PC-3 (cell line): ENCODE data around the gene OVOL3. TPM values are rescaled to one million over a fixed set of nuclear protein-coding genes. Genes with fewer than 3 reads are reported as not detected.

Experiments
- ATAC-seq: fragments of 200-7000 bp; cut with Tn5 transposase; 2 replicates; pipeline ENCODE4 v1.9.1; 2020; ENCODE audit warnings: mild to moderate bottlenecking, moderate library complexity
- BruUV-seq: library from RNA; stranded (reverse); fragments of 400-500 nt; replicated peaks from 2 replicates; lab custom pipeline; 2021; lab: Mats Ljungman, UMichigan
- CTCF ChIA-PET: fragments of 300-600 bp; sonication (Branson Sonifier 250); formaldehyde crosslinking; loops from one replicate; lab custom pipeline; 2022; ENCODE audit warnings: antibody characterized with exemption; lab: Charles Lee
- POLR2A ChIA-PET: fragments of 300-600 bp; sonication (Branson Sonifier 250); formaldehyde crosslinking; loops from one replicate; lab custom pipeline; 2022; ENCODE audit warnings: antibody characterized with exemption; ENCODE audit not compliant: unreplicated experiment; lab: Charles Lee
- DNase-seq: peaks from one replicate; pipeline ENCODE4 v3.0.0-alpha.2; 2015
- H2AFZ ChIP-seq: fragments of 300-600 bp; sonication (generic); 2 replicates; pipeline ENCODE4 v1.6.0; 2016; ENCODE audit warnings: antibody characterized with exemption, low read length
- H3F3A ChIP-seq: fragments of 300-600 bp; sonication (generic); one replicate; pipeline ENCODE4 v1.6.0; 2017; ENCODE audit warnings: antibody characterized with exemption, low read length, control low read depth, mild to moderate bottlenecking; ENCODE audit not compliant: unreplicated experiment
- H3K27ac ChIP-seq: fragments of 300-600 bp; sonication (generic); 2 replicates; pipeline ENCODE4 v1.5.1; 2016; ENCODE audit warnings: mild to moderate bottlenecking, low read length
- H3K27me3 ChIP-seq: fragments of 300-600 bp; sonication (generic); 2 replicates; pipeline ENCODE4 v1.6.1; 2016; ENCODE audit warnings: low read length, mixed read lengths
- H3K36me3 ChIP-seq: fragments of 300-600 bp; sonication (generic); 2 replicates; pipeline ENCODE4 v1.6.1; 2016; ENCODE audit warnings: low read depth, mixed run types, low read length, mixed read lengths
- H3K4me1 ChIP-seq: fragments of 300-600 bp; sonication (generic); 2 replicates; pipeline ENCODE4 v1.5.1; 2016; ENCODE audit warnings: low read length; ENCODE audit not compliant: insufficient read depth
- H3K4me2 ChIP-seq: fragments of 300-600 bp; sonication (generic); 2 replicates; pipeline ENCODE4 v1.6.0; 2016; ENCODE audit warnings: low read length
- H3K4me3 ChIP-seq: fragments of 300-600 bp; sonication (generic); 2 replicates; pipeline ENCODE4 v1.5.1; 2016; ENCODE audit warnings: mild to moderate bottlenecking, low read length, mixed read lengths
- H3K79me2 ChIP-seq: fragments of 300-600 bp; sonication (generic); 2 replicates; pipeline ENCODE4 v1.6.1; 2017; ENCODE audit warnings: low read length, mixed read lengths
- H3K9ac ChIP-seq: fragments of 300-600 bp; sonication (generic); 2 replicates; pipeline ENCODE4 v1.6.0; 2016; ENCODE audit warnings: mild to moderate bottlenecking, low read length
- H3K9me2 ChIP-seq: fragments of 300-600 bp; sonication (generic); replicated peaks from 2 replicates; pipeline ENCODE4 v1.6.1; 2016; ENCODE audit warnings: mixed run types, low read length, mixed read lengths
- H3K9me3 ChIP-seq: fragments of 300-600 bp; sonication (generic); 2 replicates; pipeline ENCODE4 v1.6.1; 2016; ENCODE audit warnings: low read length, mixed read lengths
- H4K20me1 ChIP-seq: fragments of 300-600 bp; sonication (generic); 2 replicates; pipeline ENCODE4 v1.6.1; 2016; ENCODE audit warnings: low read length, mixed read lengths
- EZH2 ChIP-seq: fragments of 300-600 bp; sonication (generic); IDR thresholded peaks from one replicate; pipeline ENCODE4 v1.6.1; 2017; ENCODE audit warnings: antibody characterized with exemption, mild to moderate bottlenecking, low read length; ENCODE audit not compliant: unreplicated experiment
- EZH2phosphoT487 ChIP-seq: fragments of 300-600 bp; sonication (generic); IDR thresholded peaks from 2 replicates; pipeline ENCODE4 v1.6.1; 2018; ENCODE audit warnings: mild to moderate bottlenecking, antibody characterized with exemption, low read length, borderline replicate concordance
- intact Hi-C: fragments of 100-400 bp; cut with micrococcal nuclease; formaldehyde crosslinking; loops from 2 replicates; pipeline ENCODE4 v1.9.0; 2023
- total RNA-seq: library from RNA; depleted of rRNA; stranded (reverse); fragments of >200 nt; gene quantifications from 2 replicates; pipeline ENCODE4 v1.2.3, GENCODE V29; 2014
- TF ChIP-seq, protein P1 (sequence below): fragments of 300-600 bp; sonication (generic); conservative IDR thresholded peaks from 2 replicates; pipeline ENCODE4 v1.5.1; 2017; ENCODE audit warnings: antibody characterized with exemption, low read depth, mild to moderate bottlenecking, low read length

OVOL3 gene
- total RNA-seq, 1 experiment from 2014 or later = not detected

DNA sequence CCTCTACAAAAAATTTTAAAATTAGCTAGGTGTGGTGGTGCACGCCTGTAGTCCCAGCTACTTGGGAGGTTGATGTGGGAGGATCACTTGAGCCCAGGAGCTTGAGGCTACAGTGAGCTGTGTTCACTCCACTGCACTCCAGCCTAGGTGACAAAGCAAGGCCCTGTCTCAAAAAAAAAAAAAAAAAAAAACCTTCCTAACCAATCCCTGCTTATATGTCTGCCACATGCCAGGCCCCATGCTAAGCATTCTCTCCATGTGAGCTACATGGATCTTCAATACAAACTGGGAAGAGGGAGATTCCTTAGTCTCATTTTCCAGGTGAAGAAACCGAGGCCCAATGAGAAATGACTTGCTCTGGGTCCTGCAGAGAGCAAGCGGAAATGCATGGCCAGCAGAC lies 2.3 kb upstream of the OVOL3 start:
- Histone ChIP-seq H3K27ac (no peak overlapping the region), H3K4me3 (no peak overlapping the region), H3K9me3 (no peaks in the 10 kb centered on the region), H3K4me2 (no peak overlapping the region), H3K9ac (no peak overlapping the region), H4K20me1 (no peaks in the 10 kb centered on the region), H3K36me3 (peaks cover 4% of the 10 kb centered on the region; the same call in 1 of the 2 replicates), H2AFZ (no peak overlapping the region), H3K27me3 (no peaks in the 10 kb centered on the region), H3K4me1 (peaks cover 16% of the 10 kb centered on the region), H3K9me2 (no peaks in the 10 kb centered on the region), H3F3A (no peaks in the 10 kb centered on the region), H3K79me2 (peaks cover 9% of the 10 kb centered on the region; the same call in 1 of the 2 replicates)
- CTCF ChIA-PET = no interaction called here
- DNase-seq (no peak), ATAC-seq (no peak)
- POLR2A ChIA-PET = no interaction called here
- BruUV-seq = no TSS peak
- intact Hi-C loops = no loop called here
- no peak for TF ChIP-seq EZH2phosphoT487

DNA sequence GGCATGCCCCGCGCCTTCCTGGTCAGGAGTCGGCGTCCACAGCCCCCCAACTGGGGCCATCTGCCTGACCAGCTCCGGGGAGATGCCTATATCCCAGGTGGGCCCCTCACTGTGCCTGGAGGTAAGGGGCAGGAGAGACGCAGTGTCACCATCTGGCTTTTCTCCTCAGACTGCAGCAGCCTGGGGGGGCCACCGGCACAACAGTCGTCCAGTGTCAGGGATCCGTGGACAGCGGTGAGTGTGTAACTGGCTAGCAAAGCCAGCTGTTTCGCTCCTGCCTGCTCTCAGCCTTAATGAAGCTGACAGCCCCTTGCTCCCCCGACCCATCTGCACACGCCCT lies 227 bp downstream of the OVOL3 start:
- Histone ChIP-seq H2AFZ (no peak overlapping the region), H4K20me1 (no peaks in the 10 kb centered on the region), H3F3A (no peaks in the 10 kb centered on the region), H3K36me3 (no peaks in the 10 kb centered on the region), H3K9ac (no peak overlapping the region), H3K4me2 (no peak overlapping the region), H3K27ac (no peak overlapping the region), H3K4me1 (peaks cover 13% of the 10 kb centered on the region; the same call in 1 of the 2 replicates), H3K27me3 (no peaks in the 10 kb centered on the region), H3K9me3 (no peaks in the 10 kb centered on the region), H3K4me3 (no peak overlapping the region), H3K79me2 (peaks cover 21% of the 10 kb centered on the region), H3K9me2 (no peaks in the 10 kb centered on the region)
- POLR2A ChIA-PET = no interaction called here
- no peak for TF ChIP-seq EZH2phosphoT487
- no peak for TF ChIP-seq EZH2
- TF ChIP-seq, protein P1, sequence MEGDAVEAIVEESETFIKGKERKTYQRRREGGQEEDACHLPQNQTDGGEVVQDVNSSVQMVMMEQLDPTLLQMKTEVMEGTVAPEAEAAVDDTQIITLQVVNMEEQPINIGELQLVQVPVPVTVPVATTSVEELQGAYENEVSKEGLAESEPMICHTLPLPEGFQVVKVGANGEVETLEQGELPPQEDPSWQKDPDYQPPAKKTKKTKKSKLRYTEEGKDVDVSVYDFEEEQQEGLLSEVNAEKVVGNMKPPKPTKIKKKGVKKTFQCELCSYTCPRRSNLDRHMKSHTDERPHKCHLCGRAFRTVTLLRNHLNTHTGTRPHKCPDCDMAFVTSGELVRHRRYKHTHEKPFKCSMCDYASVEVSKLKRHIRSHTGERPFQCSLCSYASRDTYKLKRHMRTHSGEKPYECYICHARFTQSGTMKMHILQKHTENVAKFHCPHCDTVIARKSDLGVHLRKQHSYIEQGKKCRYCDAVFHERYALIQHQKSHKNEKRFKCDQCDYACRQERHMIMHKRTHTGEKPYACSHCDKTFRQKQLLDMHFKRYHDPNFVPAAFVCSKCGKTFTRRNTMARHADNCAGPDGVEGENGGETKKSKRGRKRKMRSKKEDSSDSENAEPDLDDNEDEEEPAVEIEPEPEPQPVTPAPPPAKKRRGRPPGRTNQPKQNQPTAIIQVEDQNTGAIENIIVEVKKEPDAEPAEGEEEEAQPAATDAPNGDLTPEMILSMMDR = no peak
- ATAC-seq (no peak), DNase-seq (no peak)
- no TSS peak for BruUV-seq
- CTCF ChIA-PET = no interaction called here
- intact Hi-C loops = no loop called here

DNA sequence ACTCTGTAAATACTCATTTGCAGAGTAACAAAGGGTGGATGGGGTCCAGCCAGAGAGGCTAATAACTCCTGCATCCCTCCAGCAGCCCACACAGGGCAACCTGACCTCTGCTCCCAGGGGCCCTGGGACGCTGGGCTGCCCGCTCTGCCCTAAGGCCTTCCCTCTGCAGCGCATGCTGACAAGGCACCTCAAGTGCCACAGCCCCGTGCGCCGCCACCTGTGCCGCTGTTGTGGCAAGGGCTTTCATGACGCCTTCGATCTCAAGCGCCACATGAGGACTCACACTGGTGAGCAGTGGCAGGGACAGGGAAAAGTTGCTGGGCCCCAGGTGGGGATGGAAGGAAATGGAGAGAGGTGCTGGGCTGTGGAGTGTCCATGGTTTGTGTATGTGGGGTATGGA lies 1.7 kb downstream of the OVOL3 start:
- Histone ChIP-seq H4K20me1 (no peaks in the 10 kb centered on the region), H3K4me2 (no peak overlapping the region), H3K79me2 (peaks cover 28% of the 10 kb centered on the region), H3K36me3 (no peaks in the 10 kb centered on the region), H3K4me1 (peaks cover 18% of the 10 kb centered on the region; the same call in 1 of the 2 replicates), H3K9me3 (no peaks in the 10 kb centered on the region), H3K9me2 (no peaks in the 10 kb centered on the region), H2AFZ (no peak overlapping the region), H3K9ac (no peak overlapping the region), H3K27me3 (no peaks in the 10 kb centered on the region), H3K27ac (no peak overlapping the region), H3K4me3 (no peak overlapping the region), H3F3A (no peaks in the 10 kb centered on the region)
- POLR2A ChIA-PET = no interaction called here
- intact Hi-C loops = loop anchor here (2.0 kb wide), 1 partner anchor 52 kb away; no protein-coding TSS in a partner anchor
- DNase-seq (no peak), ATAC-seq (no peak)
- no TSS peak for BruUV-seq
- CTCF ChIA-PET = no interaction called here
- TF ChIP-seq, protein P1 = no peak
- TF ChIP-seq EZH2 = no peak
- no peak for TF ChIP-seq EZH2phosphoT487
